ENCODE data around the gene LDLRAD4. TPM values are rescaled to one million over a fixed set of nuclear protein-coding genes. Genes with fewer than 3 reads are reported as not detected.

Gene LDLRAD4
- total and polyA plus RNA-seq, 9 of the 15 experiments (the other 6 are each of a cell fraction or from before 2014, with no cell fraction given), result 0.01 TPM; not detected in 8

DNA sequence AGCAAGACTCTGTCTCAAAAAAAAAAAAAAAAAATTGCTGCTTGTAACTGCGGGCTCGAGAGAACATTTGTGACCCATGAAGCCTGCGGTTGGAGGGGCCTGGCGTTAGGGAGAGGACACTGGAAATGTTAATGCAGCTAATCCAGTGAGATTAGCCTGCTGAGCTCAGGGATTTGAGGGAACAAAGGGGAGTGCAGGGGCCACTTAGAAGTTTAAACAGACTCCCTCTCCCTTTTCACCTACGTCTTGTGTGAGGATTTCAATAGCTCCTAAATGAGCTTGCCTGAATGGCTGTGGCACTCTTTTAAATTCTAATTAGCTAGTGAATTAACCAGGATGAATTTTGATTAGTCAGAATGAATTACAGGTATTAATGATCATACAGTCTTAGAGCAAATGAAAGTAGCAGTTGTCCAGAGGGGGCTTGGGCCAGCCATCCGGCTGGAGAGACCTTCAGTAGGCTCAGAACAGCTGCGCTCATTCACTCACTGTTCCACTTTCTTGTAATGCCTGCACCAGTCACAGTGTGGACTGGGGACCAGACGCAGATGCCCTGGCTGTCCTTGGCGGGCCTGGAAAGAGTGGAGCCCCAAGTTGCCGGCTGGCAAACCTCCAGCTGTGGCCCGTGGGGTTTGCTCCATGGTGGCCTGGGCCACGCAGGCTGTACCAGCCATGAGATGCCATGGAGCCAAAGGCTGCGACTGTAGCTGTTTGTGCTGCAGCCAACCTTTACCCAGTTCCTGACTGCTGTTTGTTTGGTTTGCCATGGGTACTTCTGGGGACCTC lies 20.8 kb downstream of the LDLRAD4 start:
- DNase-seq (ENCODE audit: extremely low read depth in 1 of 4, low spot score in 3 of 4) (no peak), ATAC-seq (no peak), FAIRE-seq (no peak)
- H3K9me1 ChIP-seq (ENCODE audit: control insufficient read depth, insufficient read depth, low read length), result no peaks in the 10 kb centered on the region
- intact Hi-C loops (cut with micrococcal nuclease) (no loop called here), in situ Hi-C loops (cut with MboI) (no loop called here)
- H4K20me1 ChIP-seq (replicated peaks; ENCODE audit: control insufficient read depth, insufficient read depth, low read length), result peaks cover 5% of the 10 kb centered on the region; the same call in 1 of the 2 replicates
- no peak for TF ChIP-seq KLF10 (CRISPR knock-in tag; IDR thresholded peaks at IDR 0.05)
- no peak for TF ChIP-seq DEAF1 (CRISPR knock-in tag; IDR thresholded peaks at IDR 0.05)
- no peak for TF ChIP-seq MCM2 (IDR thresholded peaks at IDR 0.05; ENCODE audit: low read depth)
- TF ChIP-seq GATAD2B (IDR thresholded peaks at IDR 0.05; ENCODE audit: borderline replicate concordance), result no peak
- no peak for TF ChIP-seq ZNF324 (CRISPR knock-in tag; IDR thresholded peaks at IDR 0.05)
- TF ChIP-seq SNIP1 (IDR thresholded peaks at IDR 0.05; ENCODE audit: low read depth), result no peak
- TF ChIP-seq, protein P1, sequence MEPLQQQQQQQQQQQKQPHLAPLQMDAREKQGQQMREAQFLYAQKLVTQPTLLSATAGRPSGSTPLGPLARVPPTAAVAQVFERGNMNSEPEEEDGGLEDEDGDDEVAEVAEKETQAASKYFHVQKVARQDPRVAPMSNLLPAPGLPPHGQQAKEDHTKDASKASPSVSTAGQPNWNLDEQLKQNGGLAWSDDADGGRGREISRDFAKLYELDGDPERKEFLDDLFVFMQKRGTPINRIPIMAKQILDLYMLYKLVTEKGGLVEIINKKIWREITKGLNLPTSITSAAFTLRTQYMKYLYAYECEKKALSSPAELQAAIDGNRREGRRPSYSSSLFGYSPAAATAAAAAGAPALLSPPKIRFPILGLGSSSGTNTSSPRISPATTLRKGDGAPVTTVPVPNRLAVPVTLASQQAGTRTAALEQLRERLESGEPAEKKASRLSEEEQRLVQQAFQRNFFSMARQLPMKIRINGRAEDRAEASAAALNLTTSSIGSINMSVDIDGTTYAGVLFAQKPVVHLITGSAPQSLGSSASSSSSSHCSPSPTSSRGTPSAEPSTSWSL (CRISPR knock-in tag; IDR thresholded peaks at IDR 0.05; ENCODE audit: borderline replicate concordance), result no peak
- no peak for TF ChIP-seq KDM2B (CRISPR knock-in tag; IDR thresholded peaks at IDR 0.05)
- no peak for TF ChIP-seq FOXA1 (IDR thresholded peaks at IDR 0.05; ENCODE audit: borderline replicate concordance)
- no peak for TF ChIP-seq DACH1 (IDR thresholded peaks at IDR 0.05; ENCODE audit: partially characterized antibody)
- no peak for TF ChIP-seq MEF2A (IDR thresholded peaks at IDR 0.05; ENCODE audit: control insufficient read depth, low read depth, low read length)
- ChIA-PET CTCF (ENCODE audit: low intra/inter-chr PET ratio) (no interaction called here), POLR2A (no interaction called here)
- under 1% methylated on average over 13 of the region's 13 CpGs for WGBS (ENCODE audit: insufficient coverage, low coverage, missing lambda C conversion rate)
- H3K4me2 ChIP-seq (ENCODE audit: insufficient read depth, low read length), result no peak overlapping the region
- no peaks in the 10 kb centered on the region for H3K36me3 ChIP-seq (ENCODE audit: control insufficient read depth, insufficient read depth, low read length)
- H2AFZ ChIP-seq (ENCODE audit: low read depth, low read length), result no peak overlapping the region
- no peak overlapping the region for H3K9ac ChIP-seq (ENCODE audit: insufficient read depth in 1 of 2, low read depth in 2 of 2, low read length in 2 of 2)
- H3K4me1 ChIP-seq (replicated peaks in 1 of 2; ENCODE audit: control insufficient read depth in 2 of 2, insufficient read depth in 2 of 2, low read length in 2 of 2), result no peaks in the 10 kb centered on the region
- no peaks in the 10 kb centered on the region for H3K9me3 ChIP-seq (replicated peaks; ENCODE audit: control insufficient read depth, insufficient read depth, low read depth, low read length)
- no peak overlapping the region for H3K4me3 ChIP-seq
- H3K27ac ChIP-seq (ENCODE audit: extremely low read depth, low read depth, low read length), result no peak overlapping the region
- no TSS peak for BruUV-seq (replicated peaks)
- H3K27me3 ChIP-seq (ENCODE audit: control insufficient read depth in 2 of 2, insufficient read depth in 2 of 2, low read length in 2 of 2), result peaks cover 22 to 40% of the 10 kb centered on the region in 2 experiments; a peak in 4 of 5 replicates
- no peaks in the 10 kb centered on the region for H3K79me2 ChIP-seq (ENCODE audit: control insufficient read depth, insufficient read depth, low read length)

All from K562 (cell line).